GM13977 (cell line): ENCODE measurements around the gene NEK6.

Experiments used
- DNase-seq: peaks from one replicate; pipeline ENCODE4 v3.0.0; 2012; ENCODE audit warnings: low spot score
- in situ Hi-C: fragments of 300-500 bp; cut with MboI; formaldehyde crosslinking; loops from one replicate; pipeline ENCODE4 v1.12.0; 2022; ENCODE audit warnings: low sequenced_read_pairs, low pct_unique_long_range_greater_than_20kb, mixed read lengths, inconsistent platforms; ENCODE audit not compliant: unreplicated experiment
- TF ChIP-seq, protein P1 (sequence below): IDR thresholded peaks from 2 replicates; pipeline ENCODE4 v1.5.1; 2012; ENCODE audit warnings: mild to moderate bottlenecking, control low read depth; ENCODE audit not compliant: insufficient read depth; ENCODE audit errors: extremely low read depth, missing control alignments

Gene NEK6

DNA sequence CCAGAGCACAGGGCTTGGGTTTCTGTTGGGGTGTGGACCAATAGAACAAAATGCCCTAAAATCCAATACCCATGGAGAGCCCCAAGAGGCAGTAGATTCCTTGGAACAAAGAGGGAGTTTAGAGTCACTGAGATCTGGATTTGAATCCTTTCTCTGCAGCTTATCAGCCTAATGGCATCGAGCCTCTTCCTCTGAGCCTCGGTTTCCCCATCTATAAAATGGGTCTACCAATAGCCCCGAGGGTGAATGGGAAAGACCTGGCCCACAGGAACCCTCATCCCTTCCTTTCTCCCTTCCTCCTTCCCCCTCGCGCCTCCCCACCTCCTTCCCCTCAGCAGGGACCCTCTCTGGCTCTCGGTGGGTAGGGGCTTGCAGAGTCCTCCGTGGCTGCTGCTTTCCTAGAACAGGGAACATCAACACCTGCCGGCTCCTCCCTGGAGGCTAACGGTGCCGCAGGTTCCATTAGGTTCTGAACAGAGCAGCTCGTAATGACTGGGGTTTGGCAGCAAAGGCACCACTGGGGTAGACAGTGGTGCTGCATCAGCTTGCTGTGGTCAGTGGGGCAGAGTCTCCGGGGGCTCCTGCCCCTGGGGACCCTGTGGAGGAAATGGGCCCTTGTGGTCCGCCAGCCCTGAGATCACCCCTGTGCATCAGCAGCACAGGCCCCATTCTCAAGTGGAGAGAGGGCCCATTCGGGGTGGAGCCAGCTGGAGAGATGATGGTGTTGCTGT, 40.3 kb downstream of the NEK6 start:
- TF ChIP-seq, protein P1, sequence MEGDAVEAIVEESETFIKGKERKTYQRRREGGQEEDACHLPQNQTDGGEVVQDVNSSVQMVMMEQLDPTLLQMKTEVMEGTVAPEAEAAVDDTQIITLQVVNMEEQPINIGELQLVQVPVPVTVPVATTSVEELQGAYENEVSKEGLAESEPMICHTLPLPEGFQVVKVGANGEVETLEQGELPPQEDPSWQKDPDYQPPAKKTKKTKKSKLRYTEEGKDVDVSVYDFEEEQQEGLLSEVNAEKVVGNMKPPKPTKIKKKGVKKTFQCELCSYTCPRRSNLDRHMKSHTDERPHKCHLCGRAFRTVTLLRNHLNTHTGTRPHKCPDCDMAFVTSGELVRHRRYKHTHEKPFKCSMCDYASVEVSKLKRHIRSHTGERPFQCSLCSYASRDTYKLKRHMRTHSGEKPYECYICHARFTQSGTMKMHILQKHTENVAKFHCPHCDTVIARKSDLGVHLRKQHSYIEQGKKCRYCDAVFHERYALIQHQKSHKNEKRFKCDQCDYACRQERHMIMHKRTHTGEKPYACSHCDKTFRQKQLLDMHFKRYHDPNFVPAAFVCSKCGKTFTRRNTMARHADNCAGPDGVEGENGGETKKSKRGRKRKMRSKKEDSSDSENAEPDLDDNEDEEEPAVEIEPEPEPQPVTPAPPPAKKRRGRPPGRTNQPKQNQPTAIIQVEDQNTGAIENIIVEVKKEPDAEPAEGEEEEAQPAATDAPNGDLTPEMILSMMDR = no peak
- in situ Hi-C loops = loop anchor here (10.0 kb wide), 1 partner anchor 163 kb away; no protein-coding TSS in a partner anchor
- no peak for DNase-seq

DNA sequence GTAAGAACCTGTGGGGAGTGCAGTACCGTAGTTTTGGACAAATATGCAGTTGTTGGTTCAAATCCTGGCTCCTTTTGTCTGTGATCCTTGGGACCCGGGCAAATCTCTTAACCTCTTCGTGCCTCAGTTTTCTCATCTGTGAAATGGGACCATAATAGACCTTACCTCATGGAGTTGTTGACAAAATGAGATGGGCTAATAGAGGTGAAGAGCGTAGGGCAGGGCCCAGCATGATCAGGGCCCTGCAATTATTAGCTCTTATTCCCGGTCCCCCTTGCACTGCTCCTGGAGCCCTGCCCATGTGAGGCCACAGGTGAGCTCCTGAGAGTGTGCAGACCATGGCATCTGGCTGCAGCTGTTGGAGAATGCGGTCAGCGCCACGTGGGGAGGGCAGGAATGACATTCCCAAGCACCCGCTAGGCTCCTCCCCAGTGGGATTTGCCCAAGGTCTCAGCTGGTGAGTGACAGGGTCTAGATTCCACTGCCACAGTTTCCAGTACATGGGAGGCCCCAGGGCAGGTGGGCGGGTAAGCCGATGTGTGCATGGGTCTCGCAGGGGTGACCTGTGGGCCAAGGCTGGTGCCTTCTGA, 41.0 kb downstream of the NEK6 start:
- DNase-seq = no peak
- TF ChIP-seq, protein P1 = no peak
- in situ Hi-C loops = loop anchor here (10.0 kb wide), 1 partner anchor 164 kb away; no protein-coding TSS in a partner anchor

DNA sequence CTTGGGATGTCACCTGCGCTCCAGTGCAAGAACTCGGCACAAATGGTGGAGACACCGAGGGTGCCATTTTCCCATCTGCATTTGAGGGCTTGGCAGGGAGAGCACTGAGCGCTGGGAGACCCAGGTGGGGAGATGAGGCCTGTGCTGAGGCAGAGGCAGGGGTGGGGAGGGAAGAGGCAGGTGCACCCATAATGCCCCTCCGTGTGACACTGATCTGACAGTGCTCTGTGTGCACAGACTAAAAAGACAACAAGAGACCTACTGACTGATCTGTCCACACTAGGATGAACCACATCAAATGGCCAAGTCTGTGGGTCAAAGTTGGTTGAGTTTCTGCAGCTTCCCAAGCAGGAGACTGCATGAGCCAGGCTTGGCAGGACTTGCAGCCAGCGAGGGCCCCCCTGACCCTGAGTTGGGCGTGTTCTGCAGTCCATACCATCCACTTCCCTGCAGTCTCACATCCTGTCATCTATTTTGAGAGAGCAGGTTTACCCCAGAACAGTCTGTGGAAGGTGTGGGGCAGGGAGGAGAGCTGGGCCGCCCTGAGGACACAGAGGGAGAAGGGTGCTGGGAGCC, 41.9 kb downstream of the NEK6 start:
- in situ Hi-C loops = loop anchor here (10.0 kb wide), 1 partner anchor 165 kb away; no protein-coding TSS in a partner anchor
- no peak for DNase-seq
- TF ChIP-seq, protein P1 = no peak

DNA sequence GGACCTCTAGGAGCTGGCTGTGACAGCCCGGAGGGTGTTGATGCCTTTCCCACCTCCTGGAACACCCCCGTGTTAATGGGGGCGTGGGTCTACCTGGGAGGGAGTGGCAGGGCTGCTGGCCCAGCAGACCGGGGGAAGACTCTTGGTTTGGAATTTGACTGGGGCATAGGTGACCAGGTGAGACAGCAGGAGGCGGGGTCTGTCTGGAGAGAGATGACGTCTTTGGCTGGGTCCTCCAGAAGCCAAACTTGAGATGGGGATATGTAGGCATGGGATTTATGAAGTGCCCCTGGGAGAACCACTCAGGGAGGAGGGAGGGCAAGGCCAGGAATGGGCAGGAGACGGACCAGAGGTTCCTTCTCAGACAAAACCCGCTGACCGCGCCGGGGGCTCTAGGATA, 42.6 kb downstream of the NEK6 start:
- in situ Hi-C loops = no loop called here
- TF ChIP-seq, protein P1 = no peak
- DNase-seq = no peak

DNA sequence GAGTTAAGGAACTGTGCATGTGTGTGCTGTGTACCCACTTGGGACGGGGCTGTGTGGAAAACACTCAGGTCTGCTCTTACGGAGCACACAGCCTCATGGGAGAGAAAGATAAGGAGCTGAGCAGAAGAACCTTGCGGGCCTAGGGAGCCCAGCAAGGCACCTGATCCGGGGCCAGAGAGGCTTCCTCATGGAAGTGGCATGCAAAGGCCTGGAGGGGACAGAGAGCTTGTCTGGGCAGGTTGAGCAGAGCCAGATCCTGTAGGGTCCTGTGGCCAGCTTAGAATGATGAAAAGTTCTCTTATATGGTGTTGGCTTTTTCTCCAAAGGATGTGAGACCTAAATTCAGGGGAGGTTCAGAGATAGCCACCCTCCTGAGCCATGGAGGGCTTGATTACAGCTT, 45.2 kb downstream of the NEK6 start:
- TF ChIP-seq, protein P1 = no peak
- in situ Hi-C loops = no loop called here
- DNase-seq = no peak

DNA sequence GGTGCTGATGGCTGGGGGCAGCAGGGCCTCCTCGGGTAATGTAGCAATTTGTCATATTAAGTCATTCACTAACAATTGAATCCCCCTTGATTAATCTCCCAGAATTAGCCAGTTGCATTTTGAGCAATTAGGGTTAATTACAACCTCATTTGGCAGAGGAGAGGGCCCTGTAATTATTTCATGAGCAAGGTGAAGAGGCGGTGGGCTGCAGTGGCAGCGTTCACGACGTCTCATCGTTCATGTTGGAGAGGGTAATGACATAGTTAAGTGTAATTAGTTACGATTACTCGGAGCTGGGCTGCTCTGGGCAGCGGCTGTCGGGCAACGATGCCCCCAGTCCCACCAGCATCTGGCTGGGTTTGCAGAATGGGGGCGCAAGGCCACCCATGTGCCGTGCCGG, 46.0 kb downstream of the NEK6 start:
- no peak for DNase-seq
- TF ChIP-seq, protein P1 = no peak
- in situ Hi-C loops = no loop called here
